ENCODE data around the gene APEX2. TPM values are rescaled to one million over a fixed set of nuclear protein-coding genes. Genes with fewer than 3 reads are reported as not detected.

Gene APEX2
- total RNA-seq: 5.1 and 5.7 TPM in 2 replicates

GRCh38 chrX:54999717-55000598 is at the start of gene APEX2:
Gene APEX2 (plus strand): TSS chrX:55000363. CDS start chrX:55000423, 60 bp downstream.

GRCh38 chrX:54994099-54994498 is 6.1 kb upstream of the APEX2 start, which contains the start of gene PFKFB1:
Gene PFKFB1 (minus strand): TSS chrX:54994188. CDS start chrX:54994007, 181 bp downstream.

GRCh38 chrX:55030271-55031205 is 30.4 kb downstream of the APEX2 start, which contains the start of gene ALAS2:
Gene ALAS2 (minus strand): TSS chrX:55030977. CDS start chrX:55026000, 4,977 bp downstream.

Other genes starting within 250 kb of the APEX2 start
- gene ITIH6, start 202.1 kb upstream of the APEX2 start, total RNA-seq: not detected in 2 replicates
- 168 and 227 TPM in 2 replicates for gene MAGED2, start 192.6 kb upstream of the APEX2 start, total RNA-seq
- gene TRO, start 79.5 kb upstream of the APEX2 start, total RNA-seq: 0.43 and 2.9 TPM in 2 replicates
- gene PFKFB1, start 6.2 kb upstream of the APEX2 start, total RNA-seq: under 0.01 TPM in 2 replicates
- gene ALAS2, start 30.6 kb downstream of the APEX2 start, total RNA-seq: not detected in 2 replicates
- not detected in 2 replicates for gene PAGE2B, start 74.7 kb downstream of the APEX2 start, total RNA-seq
- not detected in 2 replicates for gene PAGE2, start 88.7 kb downstream of the APEX2 start, total RNA-seq
- gene PAGE5, start 220.0 kb downstream of the APEX2 start, total RNA-seq: not detected in 2 replicates